Lower lobe of right lung (tissue), 2 donors: ENCODE measurements around the gene TNNI2. TPM values are rescaled to one million over a fixed set of nuclear protein-coding genes. Genes with fewer than 3 reads are reported as not detected.
A peak's percentile ranks its signal among the peaks of the same experiment; 100 is the strongest.

Source experiments
- ATAC-seq, 2 donors: fragments of 200-7000 bp; cut with Tn5 transposase; one replicate each; pipeline ENCODE4 v1.9.1; 2020 to 2022; ENCODE audit warnings: mild to moderate bottlenecking in 2 of 2, moderate library complexity in 2 of 2
- DNase-seq: peaks from one replicate; pipeline ENCODE4 v3.0.0-alpha.2; 2020
- H3K27ac ChIP-seq: fragments of 200-600 bp; one replicate; pipeline ENCODE4 v1.8.0; 2022
- H3K27me3 ChIP-seq: fragments of 200-600 bp; one replicate; pipeline ENCODE4 v1.8.0; 2022; ENCODE audit warnings: low read depth
- H3K36me3 ChIP-seq: fragments of 200-600 bp; one replicate; pipeline ENCODE4 v1.8.0; 2022; ENCODE audit warnings: mild to moderate bottlenecking
- H3K4me1 ChIP-seq: fragments of 200-600 bp; one replicate; pipeline ENCODE4 v1.8.0; 2022
- H3K4me3 ChIP-seq: fragments of 200-600 bp; one replicate; pipeline ENCODE4 v1.8.0; 2022; ENCODE audit warnings: mild to moderate bottlenecking
- H3K9me3 ChIP-seq: fragments of 200-600 bp; one replicate; pipeline ENCODE4 v1.8.0; 2022
- CTCF ChIP-seq: fragments of 200-600 bp; IDR thresholded peaks from one replicate; pipeline ENCODE4 v1.8.0; 2022; ENCODE audit warnings: antibody characterized with exemption, mild to moderate bottlenecking
- intact Hi-C: fragments of 100-400 bp; cut with DNase I; formaldehyde crosslinking; loops from one replicate; pipeline ENCODE4 v1.11.0; 2022
- total RNA-seq: library from RNA; stranded (reverse); fragmentation: NEBNext Ultra II Directional; extraction: Animal tissue kit (Norgen Biotek cat#: 25700); gene quantifications from one replicate; pipeline ENCODE4 v1.2.1, GENCODE V29; 2021
- donor health status: DM: no; HTN: yes; CAD: no; lungs with severe emphysema.

Gene TNNI2
- total RNA-seq, 1 donor from 2014 or later = 17.7 TPM

- H3K27me3 ChIP-seq = peaks cover 3% of the 10 kb centered on the region
- no peak for ATAC-seq
- no peaks in the 10 kb centered on the region for H3K9me3 ChIP-seq
- TF ChIP-seq CTCF = no peak
- no peak overlapping the region for H3K4me3 ChIP-seq
- DNase-seq = peak; percentile 50
- intact Hi-C loops = no loop called here
- H3K4me1 ChIP-seq = peaks cover 41% of the 10 kb centered on the region
- no peaks in the 10 kb centered on the region for H3K36me3 ChIP-seq
- H3K27ac ChIP-seq = no peak overlapping the region
Measured at GRCh38 chr11:1836011-1836945, 2.5 kb upstream of the TNNI2 start.

- Histone ChIP-seq H3K4me3 (no peak overlapping the region), H3K9me3 (no peaks in the 10 kb centered on the region), H3K4me1 (peaks cover 32% of the 10 kb centered on the region), H3K27me3 (no peaks in the 10 kb centered on the region), H3K36me3 (no peaks in the 10 kb centered on the region), H3K27ac (no peak overlapping the region)
- DNase-seq = peak; percentile 74
- peak; percentile 26 to 30 for ATAC-seq
- intact Hi-C loops = no loop called here
- TF ChIP-seq CTCF = peak; percentile 80
Measured at GRCh38 chr11:1837171-1838076, 1.4 kb upstream of the TNNI2 start.

- Histone ChIP-seq H3K9me3 (no peaks in the 10 kb centered on the region), H3K27ac (peak overlapping the region; percentile 8), H3K36me3 (no peaks in the 10 kb centered on the region), H3K27me3 (no peaks in the 10 kb centered on the region), H3K4me3 (no peak overlapping the region), H3K4me1 (peaks cover 26% of the 10 kb centered on the region)
- TF ChIP-seq CTCF = no peak
- no peak for ATAC-seq
- peak; percentile 48 for DNase-seq
- intact Hi-C loops = no loop called here
Measured at GRCh38 chr11:1838077-1838425, 730 bp upstream of the TNNI2 start.

- no peak for TF ChIP-seq CTCF
- H3K4me1 ChIP-seq = peaks cover 34% of the 10 kb centered on the region
- H3K27me3 ChIP-seq = no peaks in the 10 kb centered on the region
- H3K27ac ChIP-seq = peak overlapping the region; percentile 87
- ATAC-seq (peak in 1 of 2 donors; percentile 2), DNase-seq (no peak)
- no peaks in the 10 kb centered on the region for H3K9me3 ChIP-seq
- no peak overlapping the region for H3K4me3 ChIP-seq
- intact Hi-C loops = no loop called here
- H3K36me3 ChIP-seq = no peaks in the 10 kb centered on the region
Measured at GRCh38 chr11:1839204-1839923, 583 bp downstream of the TNNI2 start.
